ENCODE measurements around the gene C19orf25. TPM values are rescaled to one million over a fixed set of nuclear protein-coding genes. Genes with fewer than 3 reads are reported as not detected.

Gene C19orf25
- total and polyA plus RNA-seq, 9 donors = 1.1 to 26.3 (median 22.2) TPM

DNA sequence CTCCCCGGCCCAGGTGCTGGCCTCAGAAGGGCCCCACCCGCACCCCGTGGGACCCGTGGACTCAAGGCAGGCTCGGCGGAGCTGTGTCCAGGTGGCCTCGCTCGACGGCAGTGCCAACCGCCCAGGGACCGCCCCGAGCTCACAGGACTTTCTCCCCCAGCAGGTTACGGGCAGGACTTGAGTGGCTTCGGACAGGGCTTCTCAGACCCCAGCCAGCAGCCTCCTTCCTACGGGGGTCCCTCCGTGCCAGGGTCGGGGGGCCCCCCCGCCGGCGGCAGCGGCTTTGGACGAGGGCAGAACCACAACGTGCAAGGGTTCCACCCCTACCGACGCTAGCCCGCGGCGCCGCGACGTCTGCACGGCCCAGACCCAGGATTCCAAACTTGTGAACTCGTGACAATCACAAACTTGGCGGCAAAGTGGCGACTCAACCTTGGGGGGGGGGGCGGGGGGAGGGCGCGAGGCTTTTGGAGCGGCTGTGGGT, 44.4 kb downstream of the C19orf25 start:
- Histone ChIP-seq H3K36me3 (no peaks in the 10 kb centered on the region), H3K9me3 (no peaks in the 10 kb centered on the region), H3K4me1 (ENCODE audit: insufficient read depth) (peaks cover 6% of the 10 kb centered on the region), H3K27ac (no peak overlapping the region), H3K4me3 (no peak overlapping the region), H3K27me3 (no peaks in the 10 kb centered on the region)
- 59 to 75% (median 70%) methylated on average over 36 to 39 of the region's 39 CpGs for WGBS, 3 donors
- DNase-seq = no peak
- TF ChIP-seq EP300 (IDR thresholded peaks at IDR 0.05) (no peak), POLR2A (IDR thresholded peaks at IDR 0.05) (no peak)
- TF ChIP-seq, protein P1, sequence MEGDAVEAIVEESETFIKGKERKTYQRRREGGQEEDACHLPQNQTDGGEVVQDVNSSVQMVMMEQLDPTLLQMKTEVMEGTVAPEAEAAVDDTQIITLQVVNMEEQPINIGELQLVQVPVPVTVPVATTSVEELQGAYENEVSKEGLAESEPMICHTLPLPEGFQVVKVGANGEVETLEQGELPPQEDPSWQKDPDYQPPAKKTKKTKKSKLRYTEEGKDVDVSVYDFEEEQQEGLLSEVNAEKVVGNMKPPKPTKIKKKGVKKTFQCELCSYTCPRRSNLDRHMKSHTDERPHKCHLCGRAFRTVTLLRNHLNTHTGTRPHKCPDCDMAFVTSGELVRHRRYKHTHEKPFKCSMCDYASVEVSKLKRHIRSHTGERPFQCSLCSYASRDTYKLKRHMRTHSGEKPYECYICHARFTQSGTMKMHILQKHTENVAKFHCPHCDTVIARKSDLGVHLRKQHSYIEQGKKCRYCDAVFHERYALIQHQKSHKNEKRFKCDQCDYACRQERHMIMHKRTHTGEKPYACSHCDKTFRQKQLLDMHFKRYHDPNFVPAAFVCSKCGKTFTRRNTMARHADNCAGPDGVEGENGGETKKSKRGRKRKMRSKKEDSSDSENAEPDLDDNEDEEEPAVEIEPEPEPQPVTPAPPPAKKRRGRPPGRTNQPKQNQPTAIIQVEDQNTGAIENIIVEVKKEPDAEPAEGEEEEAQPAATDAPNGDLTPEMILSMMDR (IDR thresholded peaks at IDR 0.05) = no peak
- intact Hi-C loops (cut with DNase I) = no loop called here

GRCh38 chr19:1434040-1434366, 45.0 kb downstream of the C19orf25 start:
- Histone ChIP-seq H3K27ac (no peak overlapping the region), H3K4me3 (no peak overlapping the region), H3K36me3 (no peaks in the 10 kb centered on the region), H3K4me1 (ENCODE audit: insufficient read depth) (no peaks in the 10 kb centered on the region), H3K27me3 (no peaks in the 10 kb centered on the region), H3K9me3 (no peaks in the 10 kb centered on the region)
- intact Hi-C loops (cut with DNase I) = no loop called here
- WGBS, 3 donors = 85 to 93% (median 88%) methylated on average over 12 to 17 of the region's 17 CpGs
- DNase-seq = no peak
- TF ChIP-seq POLR2A (IDR thresholded peaks at IDR 0.05) (no peak), EP300 (IDR thresholded peaks at IDR 0.05) (no peak)
- TF ChIP-seq, protein P1 (IDR thresholded peaks at IDR 0.05) = no peak

DNA sequence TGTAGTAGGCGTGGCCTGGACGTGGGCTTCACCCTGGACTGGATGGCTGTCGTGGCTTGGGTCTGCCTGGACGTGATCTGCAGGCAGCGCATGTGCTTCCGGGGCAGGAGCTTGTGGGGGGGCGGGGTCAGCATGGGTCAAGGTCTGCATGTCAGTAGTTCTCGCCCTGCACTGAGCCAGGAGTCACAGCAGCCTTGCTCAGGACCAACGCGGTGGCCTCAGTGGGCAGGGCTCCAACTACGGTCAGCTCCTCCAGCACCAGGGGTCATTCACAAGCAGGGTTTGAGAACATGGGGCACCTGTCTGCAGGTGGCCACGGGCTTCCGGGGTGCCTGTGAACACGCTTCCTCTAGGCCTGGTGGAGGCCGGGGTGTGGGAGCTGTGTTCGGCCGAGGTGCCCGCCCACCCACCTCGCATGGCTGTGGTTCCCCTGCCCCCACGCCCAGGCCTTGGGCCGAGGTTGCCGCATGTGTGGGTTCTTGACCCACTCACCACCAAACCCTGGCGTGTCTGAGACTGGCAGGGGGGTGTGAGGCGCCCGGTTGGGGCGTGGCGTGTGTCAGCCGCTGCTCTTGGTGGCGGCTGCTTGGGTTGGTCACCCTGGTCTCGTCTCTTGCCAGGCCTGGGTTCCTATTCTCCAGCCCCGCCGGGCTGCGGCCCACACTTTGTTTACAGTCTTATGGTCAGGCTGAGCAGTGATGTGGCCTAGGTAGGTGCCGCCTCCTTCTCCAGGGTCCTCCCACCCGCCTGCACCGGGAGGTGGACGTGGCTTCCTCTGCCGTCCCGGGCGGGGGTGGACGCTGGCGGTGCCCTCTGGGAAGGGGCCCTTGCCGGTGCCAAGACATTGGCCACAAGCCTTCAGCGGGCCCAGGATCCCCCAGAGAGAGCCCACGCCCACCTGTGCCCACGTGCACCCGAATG, 45.6 kb downstream of the C19orf25 start:
- Histone ChIP-seq H3K4me3 (no peak overlapping the region), H3K4me1 (ENCODE audit: insufficient read depth) (no peaks in the 10 kb centered on the region), H3K27ac (no peak overlapping the region), H3K9me3 (no peaks in the 10 kb centered on the region), H3K36me3 (no peaks in the 10 kb centered on the region), H3K27me3 (no peaks in the 10 kb centered on the region)
- intact Hi-C loops (cut with DNase I) = no loop called here
- 73 to 79% (median 74%) methylated on average over 34 to 47 of the region's 47 CpGs for WGBS, 3 donors
- TF ChIP-seq EP300 (IDR thresholded peaks at IDR 0.05) = no peak
- TF ChIP-seq, protein P1 (IDR thresholded peaks at IDR 0.05) = no peak
- no peak for TF ChIP-seq POLR2A (IDR thresholded peaks at IDR 0.05)
- no peak for DNase-seq

GRCh38 chr19:1432507-1432887, 46.5 kb downstream of the C19orf25 start:
- TF ChIP-seq EP300 (IDR thresholded peaks at IDR 0.05) = no peak
- TF ChIP-seq POLR2A (IDR thresholded peaks at IDR 0.05) = no peak
- TF ChIP-seq, protein P1 (IDR thresholded peaks at IDR 0.05) = no peak
- intact Hi-C loops (cut with DNase I) = no loop called here
- Histone ChIP-seq H3K36me3 (no peaks in the 10 kb centered on the region), H3K27me3 (no peaks in the 10 kb centered on the region), H3K4me1 (ENCODE audit: insufficient read depth) (no peaks in the 10 kb centered on the region), H3K9me3 (no peaks in the 10 kb centered on the region), H3K4me3 (no peak overlapping the region), H3K27ac (no peak overlapping the region)
- 81 to 83% (median 82%) methylated on average over 16 of the region's 16 CpGs for WGBS, 3 donors
- DNase-seq = no peak
